ENCODE data around the gene CREBZF.

Gene CREBZF

DNA sequence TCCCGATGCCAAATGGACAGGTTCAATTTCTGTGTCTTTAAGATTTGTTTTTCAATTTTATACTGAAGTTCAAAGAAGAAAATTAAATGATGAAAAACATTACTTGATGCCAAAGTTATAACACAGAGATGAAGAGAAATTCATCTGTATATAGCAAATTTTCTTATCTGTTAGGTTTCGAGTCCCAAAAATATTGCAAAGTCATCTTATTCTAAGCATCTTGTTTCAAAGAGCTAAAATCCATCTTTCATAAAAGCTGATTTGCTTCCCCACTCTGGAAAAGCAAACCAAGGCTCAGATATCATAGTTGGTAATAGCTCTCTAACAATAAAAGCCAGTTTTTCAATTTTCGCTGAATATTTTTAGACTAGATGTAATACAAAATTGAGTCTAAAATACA lies 40.0 kb upstream of the CREBZF start:
- POLR2A ChIA-PET: interaction anchor here (0.6 kb wide), 1 partner anchor 142 kb away, joined by 3 read pairs; no protein-coding TSS in a partner anchor
- no peak overlapping the region for H3K4me3 ChIP-seq (ENCODE audit: low read depth, low read length)
- TF ChIP-seq ZNF23 (tag by site-specific recombination; IDR thresholded peaks at IDR 0.05; ENCODE audit: borderline replicate concordance): no peak
- TF ChIP-seq, protein P1, sequence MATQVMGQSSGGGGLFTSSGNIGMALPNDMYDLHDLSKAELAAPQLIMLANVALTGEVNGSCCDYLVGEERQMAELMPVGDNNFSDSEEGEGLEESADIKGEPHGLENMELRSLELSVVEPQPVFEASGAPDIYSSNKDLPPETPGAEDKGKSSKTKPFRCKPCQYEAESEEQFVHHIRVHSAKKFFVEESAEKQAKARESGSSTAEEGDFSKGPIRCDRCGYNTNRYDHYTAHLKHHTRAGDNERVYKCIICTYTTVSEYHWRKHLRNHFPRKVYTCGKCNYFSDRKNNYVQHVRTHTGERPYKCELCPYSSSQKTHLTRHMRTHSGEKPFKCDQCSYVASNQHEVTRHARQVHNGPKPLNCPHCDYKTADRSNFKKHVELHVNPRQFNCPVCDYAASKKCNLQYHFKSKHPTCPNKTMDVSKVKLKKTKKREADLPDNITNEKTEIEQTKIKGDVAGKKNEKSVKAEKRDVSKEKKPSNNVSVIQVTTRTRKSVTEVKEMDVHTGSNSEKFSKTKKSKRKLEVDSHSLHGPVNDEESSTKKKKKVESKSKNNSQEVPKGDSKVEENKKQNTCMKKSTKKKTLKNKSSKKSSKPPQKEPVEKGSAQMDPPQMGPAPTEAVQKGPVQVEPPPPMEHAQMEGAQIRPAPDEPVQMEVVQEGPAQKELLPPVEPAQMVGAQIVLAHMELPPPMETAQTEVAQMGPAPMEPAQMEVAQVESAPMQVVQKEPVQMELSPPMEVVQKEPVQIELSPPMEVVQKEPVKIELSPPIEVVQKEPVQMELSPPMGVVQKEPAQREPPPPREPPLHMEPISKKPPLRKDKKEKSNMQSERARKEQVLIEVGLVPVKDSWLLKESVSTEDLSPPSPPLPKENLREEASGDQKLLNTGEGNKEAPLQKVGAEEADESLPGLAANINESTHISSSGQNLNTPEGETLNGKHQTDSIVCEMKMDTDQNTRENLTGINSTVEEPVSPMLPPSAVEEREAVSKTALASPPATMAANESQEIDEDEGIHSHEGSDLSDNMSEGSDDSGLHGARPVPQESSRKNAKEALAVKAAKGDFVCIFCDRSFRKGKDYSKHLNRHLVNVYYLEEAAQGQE (tag by site-specific recombination; IDR thresholded peaks at IDR 0.05): no peak
- TF ChIP-seq, protein P2, sequence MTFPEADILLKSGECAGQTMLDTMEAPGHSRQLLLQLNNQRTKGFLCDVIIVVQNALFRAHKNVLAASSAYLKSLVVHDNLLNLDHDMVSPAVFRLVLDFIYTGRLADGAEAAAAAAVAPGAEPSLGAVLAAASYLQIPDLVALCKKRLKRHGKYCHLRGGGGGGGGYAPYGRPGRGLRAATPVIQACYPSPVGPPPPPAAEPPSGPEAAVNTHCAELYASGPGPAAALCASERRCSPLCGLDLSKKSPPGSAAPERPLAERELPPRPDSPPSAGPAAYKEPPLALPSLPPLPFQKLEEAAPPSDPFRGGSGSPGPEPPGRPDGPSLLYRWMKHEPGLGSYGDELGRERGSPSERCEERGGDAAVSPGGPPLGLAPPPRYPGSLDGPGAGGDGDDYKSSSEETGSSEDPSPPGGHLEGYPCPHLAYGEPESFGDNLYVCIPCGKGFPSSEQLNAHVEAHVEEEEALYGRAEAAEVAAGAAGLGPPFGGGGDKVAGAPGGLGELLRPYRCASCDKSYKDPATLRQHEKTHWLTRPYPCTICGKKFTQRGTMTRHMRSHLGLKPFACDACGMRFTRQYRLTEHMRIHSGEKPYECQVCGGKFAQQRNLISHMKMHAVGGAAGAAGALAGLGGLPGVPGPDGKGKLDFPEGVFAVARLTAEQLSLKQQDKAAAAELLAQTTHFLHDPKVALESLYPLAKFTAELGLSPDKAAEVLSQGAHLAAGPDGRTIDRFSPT (tag by site-specific recombination; IDR thresholded peaks at IDR 0.05): no peak
- H3K36me3 ChIP-seq (ENCODE audit: control insufficient read depth in 2 of 2, insufficient read depth in 1 of 2, low read length in 2 of 2): no peaks in the 10 kb centered on the region
- H3K9me3 ChIP-seq (ENCODE audit: control insufficient read depth, insufficient read depth, low read depth, low read length): no peaks in the 10 kb centered on the region
- H3K27ac ChIP-seq (ENCODE audit: extremely low read depth, low read depth, low read length): no peak overlapping the region
- H3K4me1 ChIP-seq (ENCODE audit: control insufficient read depth, insufficient read depth, low read length): no peaks in the 10 kb centered on the region
- CTCF ChIA-PET: no interaction called here

DNA sequence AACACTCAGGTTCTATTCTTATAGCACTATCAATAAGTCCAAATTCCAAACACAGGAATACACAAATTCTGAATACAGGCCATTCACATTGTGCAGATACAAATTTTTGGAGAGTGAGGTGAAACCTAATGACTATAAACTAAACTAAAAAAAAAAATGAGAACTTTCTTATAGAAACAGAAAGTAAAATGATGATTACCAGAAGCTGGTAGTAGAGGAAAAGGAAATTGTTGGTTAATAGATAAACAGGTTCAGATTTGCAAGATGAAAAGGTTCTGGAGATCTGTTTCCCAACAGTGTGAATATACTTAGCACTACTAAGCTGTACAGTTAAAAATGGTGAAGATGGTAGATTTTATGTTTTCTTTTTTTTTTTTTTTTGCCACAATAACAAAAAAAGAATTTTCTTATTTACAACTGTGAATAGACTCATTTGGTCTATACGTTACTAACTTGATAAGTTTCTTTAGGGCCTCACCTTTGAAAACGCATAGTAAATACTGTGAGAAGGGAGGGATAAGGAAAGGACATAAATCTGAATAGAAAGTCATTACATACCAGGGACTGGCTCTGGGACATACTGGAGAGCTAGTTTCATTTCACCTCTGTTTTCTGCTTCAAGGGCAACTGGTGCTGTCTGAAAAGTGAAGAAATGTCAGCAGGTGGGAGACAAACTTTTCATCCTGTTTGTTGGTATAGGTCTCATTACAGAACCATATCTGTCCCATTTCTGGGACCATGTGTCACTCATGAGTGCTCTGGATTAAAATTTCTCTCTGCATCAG lies 35.2 kb upstream of the CREBZF start:
- POLR2A ChIA-PET: no interaction called here
- Histone ChIP-seq H3K27ac (ENCODE audit: extremely low read depth, low read depth, low read length) (no peak overlapping the region), H3K4me1 (ENCODE audit: control insufficient read depth, insufficient read depth, low read length) (no peaks in the 10 kb centered on the region), H3K4me3 (ENCODE audit: low read depth, low read length) (no peak overlapping the region), H3K9me3 (ENCODE audit: control insufficient read depth, insufficient read depth, low read depth, low read length) (no peaks in the 10 kb centered on the region), H3K36me3 (ENCODE audit: control insufficient read depth in 2 of 2, insufficient read depth in 1 of 2, low read length in 2 of 2) (no peaks in the 10 kb centered on the region)
- CTCF ChIA-PET: interaction anchor here (0.7 kb wide), 3 partner anchors 12 to 1614 kb away, joined by 3 read pairs; no protein-coding TSS in a partner anchor
- TF ChIP-seq SP3 (tag by site-specific recombination; IDR thresholded peaks at IDR 0.05) (no peak), ZNF555 (tag by site-specific recombination; conservative IDR thresholded peaks at IDR 0.05) (no peak), ZNF19 (tag by site-specific recombination; IDR thresholded peaks at IDR 0.05; ENCODE audit: low read depth) (no peak), ZNF184 (tag by site-specific recombination; IDR thresholded peaks at IDR 0.05) (no peak), ZSCAN30 (tag by site-specific recombination; IDR thresholded peaks at IDR 0.05) (no peak), SCRT1 (tag by site-specific recombination; IDR thresholded peaks at IDR 0.05; ENCODE audit: borderline replicate concordance) (no peak), ZNF747 (tag by site-specific recombination; IDR thresholded peaks at IDR 0.05) (no peak), ZNF530 (tag by site-specific recombination; IDR thresholded peaks at IDR 0.05; ENCODE audit: low read depth) (no peak), ZNF311 (tag by site-specific recombination; IDR thresholded peaks at IDR 0.05; ENCODE audit: borderline replicate concordance) (no peak), KLF17 (tag by site-specific recombination; IDR thresholded peaks at IDR 0.05) (no peak)
- TF ChIP-seq, protein P3, sequence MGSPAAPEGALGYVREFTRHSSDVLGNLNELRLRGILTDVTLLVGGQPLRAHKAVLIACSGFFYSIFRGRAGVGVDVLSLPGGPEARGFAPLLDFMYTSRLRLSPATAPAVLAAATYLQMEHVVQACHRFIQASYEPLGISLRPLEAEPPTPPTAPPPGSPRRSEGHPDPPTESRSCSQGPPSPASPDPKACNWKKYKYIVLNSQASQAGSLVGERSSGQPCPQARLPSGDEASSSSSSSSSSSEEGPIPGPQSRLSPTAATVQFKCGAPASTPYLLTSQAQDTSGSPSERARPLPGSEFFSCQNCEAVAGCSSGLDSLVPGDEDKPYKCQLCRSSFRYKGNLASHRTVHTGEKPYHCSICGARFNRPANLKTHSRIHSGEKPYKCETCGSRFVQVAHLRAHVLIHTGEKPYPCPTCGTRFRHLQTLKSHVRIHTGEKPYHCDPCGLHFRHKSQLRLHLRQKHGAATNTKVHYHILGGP (tag by site-specific recombination; IDR thresholded peaks at IDR 0.05): no peak
- TF ChIP-seq, protein P4, sequence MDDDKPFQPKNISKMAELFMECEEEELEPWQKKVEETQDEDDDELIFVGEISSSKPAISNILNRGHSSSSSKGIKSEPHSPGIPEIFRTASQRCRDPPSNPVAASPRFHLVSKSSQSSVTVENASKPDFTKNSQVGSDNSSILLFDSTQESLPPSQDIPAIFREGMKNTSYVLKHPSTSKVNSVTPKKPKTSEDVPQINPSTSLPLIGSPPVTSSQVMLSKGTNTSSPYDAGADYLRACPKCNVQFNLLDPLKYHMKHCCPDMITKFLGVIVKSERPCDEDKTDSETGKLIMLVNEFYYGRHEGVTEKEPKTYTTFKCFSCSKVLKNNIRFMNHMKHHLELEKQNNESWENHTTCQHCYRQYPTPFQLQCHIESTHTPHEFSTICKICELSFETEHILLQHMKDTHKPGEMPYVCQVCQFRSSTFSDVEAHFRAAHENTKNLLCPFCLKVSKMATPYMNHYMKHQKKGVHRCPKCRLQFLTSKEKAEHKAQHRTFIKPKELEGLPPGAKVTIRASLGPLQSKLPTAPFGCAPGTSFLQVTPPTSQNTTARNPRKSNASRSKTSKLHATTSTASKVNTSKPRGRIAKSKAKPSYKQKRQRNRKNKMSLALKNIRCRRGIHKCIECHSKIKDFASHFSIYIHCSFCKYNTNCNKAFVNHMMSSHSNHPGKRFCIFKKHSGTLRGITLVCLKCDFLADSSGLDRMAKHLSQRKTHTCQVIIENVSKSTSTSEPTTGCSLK (tag by site-specific recombination; IDR thresholded peaks at IDR 0.05): no peak

Measured in HEK293 (cell line).